Measurements from ENCODE around the gene SLC4A3.
A peak's percentile ranks its signal among the peaks of the same experiment; 100 is the strongest.

Gene SLC4A3

DNA sequence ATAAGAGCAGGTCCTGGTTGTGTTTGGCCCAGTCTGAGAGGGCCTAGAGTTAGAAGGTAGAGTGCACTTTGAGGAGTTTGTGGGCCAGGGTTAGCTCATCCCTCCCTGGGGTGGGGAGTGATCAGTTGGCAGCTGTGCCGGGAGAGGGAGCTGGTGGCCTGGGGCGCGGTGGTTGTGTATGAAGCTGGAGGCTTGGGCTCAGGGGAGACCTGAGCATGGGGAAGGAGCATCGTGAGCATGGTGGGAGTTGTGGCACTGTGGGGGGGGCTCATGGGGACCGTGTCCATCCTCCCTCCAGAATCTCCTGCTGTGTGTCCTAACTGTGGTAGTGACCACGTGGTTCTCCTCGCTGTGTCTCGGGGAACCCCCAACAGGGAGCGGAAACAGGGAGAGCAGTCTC lies 16.1 kb upstream of the SLC4A3 start:
- Histone ChIP-seq H3K9me2 (ENCODE audit: low read depth, low read length) (no peaks in the 10 kb centered on the region), H3K27me3 (ENCODE audit: insufficient read depth, low read length) (no peaks in the 10 kb centered on the region), H3K9me3 (ENCODE audit: low read length) (no peaks in the 10 kb centered on the region), H3K4me3 (ENCODE audit: low read depth, low read length, poor library complexity, severe bottlenecking) (no peak overlapping the region), H3F3A (ENCODE audit: insufficient read depth, low read length) (no peaks in the 10 kb centered on the region), H3K4me1 (ENCODE audit: insufficient read depth, low read length, severe bottlenecking) (peaks cover 7% of the 10 kb centered on the region), H3K27ac (ENCODE audit: low read depth, low read length, poor library complexity, severe bottlenecking) (no peak overlapping the region), H3K9ac (ENCODE audit: low read length) (no peak overlapping the region), H3K4me2 (ENCODE audit: low read length) (no peak overlapping the region), H3K79me2 (ENCODE audit: insufficient read depth, low read length) (no peaks in the 10 kb centered on the region), H3K36me3 (ENCODE audit: insufficient read depth, low read length) (peaks cover 31% of the 10 kb centered on the region), H4K20me1 (ENCODE audit: insufficient read depth, low read length) (no peaks in the 10 kb centered on the region), H2AFZ (ENCODE audit: low read length) (no peak overlapping the region)
- TF ChIP-seq, protein P1, sequence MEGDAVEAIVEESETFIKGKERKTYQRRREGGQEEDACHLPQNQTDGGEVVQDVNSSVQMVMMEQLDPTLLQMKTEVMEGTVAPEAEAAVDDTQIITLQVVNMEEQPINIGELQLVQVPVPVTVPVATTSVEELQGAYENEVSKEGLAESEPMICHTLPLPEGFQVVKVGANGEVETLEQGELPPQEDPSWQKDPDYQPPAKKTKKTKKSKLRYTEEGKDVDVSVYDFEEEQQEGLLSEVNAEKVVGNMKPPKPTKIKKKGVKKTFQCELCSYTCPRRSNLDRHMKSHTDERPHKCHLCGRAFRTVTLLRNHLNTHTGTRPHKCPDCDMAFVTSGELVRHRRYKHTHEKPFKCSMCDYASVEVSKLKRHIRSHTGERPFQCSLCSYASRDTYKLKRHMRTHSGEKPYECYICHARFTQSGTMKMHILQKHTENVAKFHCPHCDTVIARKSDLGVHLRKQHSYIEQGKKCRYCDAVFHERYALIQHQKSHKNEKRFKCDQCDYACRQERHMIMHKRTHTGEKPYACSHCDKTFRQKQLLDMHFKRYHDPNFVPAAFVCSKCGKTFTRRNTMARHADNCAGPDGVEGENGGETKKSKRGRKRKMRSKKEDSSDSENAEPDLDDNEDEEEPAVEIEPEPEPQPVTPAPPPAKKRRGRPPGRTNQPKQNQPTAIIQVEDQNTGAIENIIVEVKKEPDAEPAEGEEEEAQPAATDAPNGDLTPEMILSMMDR (IDR thresholded peaks at IDR 0.05; ENCODE audit: low read length), result no peak
- no peak for TF ChIP-seq EZH2 (IDR thresholded peaks at IDR 0.05; ENCODE audit: borderline replicate concordance, low read length)

GRCh38 chr2:219611866-219612576 lies 15.4 kb upstream of the SLC4A3 start:
- H3K9me2 ChIP-seq (ENCODE audit: low read depth, low read length), result no peaks in the 10 kb centered on the region
- no peaks in the 10 kb centered on the region for H3K9me3 ChIP-seq (ENCODE audit: low read length)
- no peaks in the 10 kb centered on the region for H3K27me3 ChIP-seq (ENCODE audit: insufficient read depth, low read length)
- TF ChIP-seq, protein P1 (IDR thresholded peaks at IDR 0.05; ENCODE audit: low read length), result no peak
- TF ChIP-seq EZH2 (IDR thresholded peaks at IDR 0.05; ENCODE audit: borderline replicate concordance, low read length), result no peak
- H3K79me2 ChIP-seq (ENCODE audit: insufficient read depth, low read length), result no peaks in the 10 kb centered on the region
- no peaks in the 10 kb centered on the region for H3F3A ChIP-seq (ENCODE audit: insufficient read depth, low read length)
- peak overlapping the region; percentile 8; the same call in 1 of the 2 replicates for H3K4me2 ChIP-seq (ENCODE audit: low read length)
- no peak overlapping the region for H3K27ac ChIP-seq (ENCODE audit: low read depth, low read length, poor library complexity, severe bottlenecking)
- H2AFZ ChIP-seq (ENCODE audit: low read length), result no peak overlapping the region
- H3K9ac ChIP-seq (ENCODE audit: low read length), result no peak overlapping the region
- no peak overlapping the region for H3K4me3 ChIP-seq (ENCODE audit: low read depth, low read length, poor library complexity, severe bottlenecking)
- no peaks in the 10 kb centered on the region for H4K20me1 ChIP-seq (ENCODE audit: insufficient read depth, low read length)
- peaks cover 29% of the 10 kb centered on the region for H3K36me3 ChIP-seq (ENCODE audit: insufficient read depth, low read length)
- H3K4me1 ChIP-seq (ENCODE audit: insufficient read depth, low read length, severe bottlenecking), result peaks cover 7% of the 10 kb centered on the region

- no peaks in the 10 kb centered on the region for H3K79me2 ChIP-seq (ENCODE audit: insufficient read depth, low read length)
- no peaks in the 10 kb centered on the region for H3K9me2 ChIP-seq (ENCODE audit: low read depth, low read length)
- TF ChIP-seq, protein P1 (IDR thresholded peaks at IDR 0.05; ENCODE audit: low read length), result no peak
- TF ChIP-seq EZH2 (IDR thresholded peaks at IDR 0.05; ENCODE audit: borderline replicate concordance, low read length), result no peak
- no peaks in the 10 kb centered on the region for H4K20me1 ChIP-seq (ENCODE audit: insufficient read depth, low read length)
- H2AFZ ChIP-seq (ENCODE audit: low read length), result no peak overlapping the region
- H3K4me2 ChIP-seq (ENCODE audit: low read length), result peak overlapping the region; percentile 8; the same call in 1 of the 2 replicates
- no peaks in the 10 kb centered on the region for H3K27me3 ChIP-seq (ENCODE audit: insufficient read depth, low read length)
- H3K36me3 ChIP-seq (ENCODE audit: insufficient read depth, low read length), result peaks cover 29% of the 10 kb centered on the region
- H3K9me3 ChIP-seq (ENCODE audit: low read length), result no peaks in the 10 kb centered on the region
- peaks cover 7% of the 10 kb centered on the region for H3K4me1 ChIP-seq (ENCODE audit: insufficient read depth, low read length, severe bottlenecking)
- H3K4me3 ChIP-seq (ENCODE audit: low read depth, low read length, poor library complexity, severe bottlenecking), result no peak overlapping the region
- H3K9ac ChIP-seq (ENCODE audit: low read length), result no peak overlapping the region; the same call in 1 of the 2 replicates
- H3K27ac ChIP-seq (ENCODE audit: low read depth, low read length, poor library complexity, severe bottlenecking), result no peak overlapping the region
- no peaks in the 10 kb centered on the region for H3F3A ChIP-seq (ENCODE audit: insufficient read depth, low read length)
Observed at GRCh38 chr2:219612577-219613286, 14.7 kb upstream of the SLC4A3 start.

Data from OCI-LY1 (cell line).